WERI-Rb-1 (cell line): Measurements from ENCODE around the gene PROC.

Experiments used
- DNase-seq: peaks from one replicate; pipeline ENCODE4 v3.0.0-alpha.2; 2020
- H3K27ac ChIP-seq: fragments of 250-450 bp; sonication (Bioruptor Pico); 2 replicates; pipeline ENCODE4 v1.5.1; 2020; ENCODE audit warnings: mild to moderate bottlenecking, moderate library complexity
- H3K27me3 ChIP-seq: fragments of 250-450 bp; sonication (Bioruptor Pico); 2 replicates; pipeline ENCODE4 v1.5.1; 2021; ENCODE audit warnings: mild to moderate bottlenecking, low read depth, moderate library complexity; ENCODE audit not compliant: insufficient read depth, severe bottlenecking
- H3K36me3 ChIP-seq: fragments of 250-450 bp; sonication (Bioruptor Pico); 2 replicates; pipeline ENCODE4 v1.5.1; 2020; ENCODE audit warnings: mild to moderate bottlenecking, moderate library complexity
- H3K4me3 ChIP-seq: 2 replicates; pipeline ENCODE4 v1.5.1; 2011; ENCODE audit warnings: low read depth, mild to moderate bottlenecking, control low read depth, low read length
- H3K9me3 ChIP-seq: fragments of 250-450 bp; sonication (Bioruptor Pico); 2 replicates; pipeline ENCODE4 v1.5.1; 2021; ENCODE audit warnings: mild to moderate bottlenecking, moderate library complexity; ENCODE audit not compliant: severe bottlenecking
- TF ChIP-seq, protein P1 (sequence below): IDR thresholded peaks from 2 replicates; pipeline ENCODE4 v1.5.1; 2011; ENCODE audit warnings: low read depth, mild to moderate bottlenecking, control low read depth, inconsistent platforms, low read length

Gene PROC

DNA sequence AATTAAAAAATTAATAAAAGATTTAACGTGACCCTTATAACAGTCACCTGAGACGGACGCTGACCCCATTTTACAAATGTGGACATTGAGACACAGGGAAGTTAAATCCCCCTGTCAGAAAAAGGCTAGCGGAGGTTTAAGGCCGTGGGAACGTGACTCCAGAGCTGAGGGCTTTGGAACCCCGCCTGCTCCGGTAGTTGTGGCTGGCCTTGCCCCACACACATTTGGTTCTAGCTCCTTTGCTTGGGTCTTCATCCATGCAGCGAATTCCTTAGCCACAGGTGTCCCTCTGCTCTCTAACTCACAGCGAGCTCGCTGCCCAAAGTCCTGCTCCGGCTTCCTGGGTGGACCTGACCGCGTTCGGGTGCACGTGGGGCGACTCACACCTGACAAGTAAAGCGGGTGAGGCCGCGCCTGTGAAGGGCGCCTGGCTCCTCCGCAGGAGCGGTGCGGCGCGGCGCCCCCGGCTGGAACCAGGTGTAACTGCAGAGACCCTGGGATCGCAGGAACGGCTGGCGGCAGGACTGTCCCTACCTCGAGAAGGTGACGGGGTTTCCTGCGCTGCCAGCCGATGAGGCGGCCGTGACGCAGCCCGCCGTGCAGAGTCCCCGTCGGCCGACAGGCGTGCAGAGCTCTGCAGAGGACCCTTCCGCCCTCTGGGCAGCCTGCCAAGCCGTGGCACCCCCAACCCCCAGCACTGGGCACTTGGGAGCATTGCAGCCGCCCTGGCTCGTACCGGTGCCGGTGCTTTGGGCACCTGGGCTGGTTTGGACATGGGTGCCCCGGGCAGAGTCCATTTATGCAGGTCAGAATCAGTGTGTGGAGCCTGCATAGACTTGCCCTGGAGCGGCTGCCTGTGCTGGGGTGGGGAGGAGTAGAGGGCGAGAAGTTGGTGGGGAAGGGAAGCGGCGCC lies 2.4 kb upstream of the PROC start:
- Histone ChIP-seq H3K27me3 (peaks cover 6% of the 10 kb centered on the region), H3K4me3 (peak overlapping the region; percentile 46), H3K9me3 (peaks cover 5% of the 10 kb centered on the region), H3K36me3 (no peaks in the 10 kb centered on the region; the same call in 1 of the 2 replicates), H3K27ac (no peak overlapping the region)
- peak; percentile 86 for DNase-seq
- TF ChIP-seq, protein P1, sequence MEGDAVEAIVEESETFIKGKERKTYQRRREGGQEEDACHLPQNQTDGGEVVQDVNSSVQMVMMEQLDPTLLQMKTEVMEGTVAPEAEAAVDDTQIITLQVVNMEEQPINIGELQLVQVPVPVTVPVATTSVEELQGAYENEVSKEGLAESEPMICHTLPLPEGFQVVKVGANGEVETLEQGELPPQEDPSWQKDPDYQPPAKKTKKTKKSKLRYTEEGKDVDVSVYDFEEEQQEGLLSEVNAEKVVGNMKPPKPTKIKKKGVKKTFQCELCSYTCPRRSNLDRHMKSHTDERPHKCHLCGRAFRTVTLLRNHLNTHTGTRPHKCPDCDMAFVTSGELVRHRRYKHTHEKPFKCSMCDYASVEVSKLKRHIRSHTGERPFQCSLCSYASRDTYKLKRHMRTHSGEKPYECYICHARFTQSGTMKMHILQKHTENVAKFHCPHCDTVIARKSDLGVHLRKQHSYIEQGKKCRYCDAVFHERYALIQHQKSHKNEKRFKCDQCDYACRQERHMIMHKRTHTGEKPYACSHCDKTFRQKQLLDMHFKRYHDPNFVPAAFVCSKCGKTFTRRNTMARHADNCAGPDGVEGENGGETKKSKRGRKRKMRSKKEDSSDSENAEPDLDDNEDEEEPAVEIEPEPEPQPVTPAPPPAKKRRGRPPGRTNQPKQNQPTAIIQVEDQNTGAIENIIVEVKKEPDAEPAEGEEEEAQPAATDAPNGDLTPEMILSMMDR: peak; percentile 88

DNA sequence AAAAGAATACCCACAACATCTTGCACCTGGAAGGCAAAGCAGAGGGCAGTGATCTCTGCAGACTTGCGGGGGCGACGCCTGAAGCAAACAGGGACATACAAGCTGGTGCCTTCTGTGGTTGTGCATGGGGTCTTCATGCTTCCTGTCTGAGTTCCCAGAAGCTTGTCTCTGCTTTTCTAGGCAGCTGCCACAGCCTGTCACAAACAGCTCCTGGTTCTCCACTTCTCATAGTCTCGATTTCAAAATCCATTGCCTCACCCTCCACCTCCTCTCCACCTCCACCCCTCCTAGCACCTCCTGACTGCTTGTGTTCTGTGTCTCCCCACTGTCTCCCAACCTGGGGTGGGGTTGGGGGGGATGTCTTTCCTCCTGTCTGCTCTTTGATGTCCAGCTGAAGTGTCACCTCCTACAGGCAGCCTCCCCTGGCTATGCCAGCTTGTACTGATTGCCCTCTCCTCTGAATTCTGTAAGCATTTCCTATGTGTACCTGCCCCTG lies 1.7 kb upstream of the PROC start:
- Histone ChIP-seq H3K27ac (no peak overlapping the region), H3K9me3 (peaks cover 5% of the 10 kb centered on the region), H3K4me3 (peak overlapping the region; percentile 46), H3K36me3 (no peaks in the 10 kb centered on the region; the same call in 1 of the 2 replicates), H3K27me3 (peaks cover 6% of the 10 kb centered on the region)
- TF ChIP-seq, protein P1: no peak
- no peak for DNase-seq

DNA sequence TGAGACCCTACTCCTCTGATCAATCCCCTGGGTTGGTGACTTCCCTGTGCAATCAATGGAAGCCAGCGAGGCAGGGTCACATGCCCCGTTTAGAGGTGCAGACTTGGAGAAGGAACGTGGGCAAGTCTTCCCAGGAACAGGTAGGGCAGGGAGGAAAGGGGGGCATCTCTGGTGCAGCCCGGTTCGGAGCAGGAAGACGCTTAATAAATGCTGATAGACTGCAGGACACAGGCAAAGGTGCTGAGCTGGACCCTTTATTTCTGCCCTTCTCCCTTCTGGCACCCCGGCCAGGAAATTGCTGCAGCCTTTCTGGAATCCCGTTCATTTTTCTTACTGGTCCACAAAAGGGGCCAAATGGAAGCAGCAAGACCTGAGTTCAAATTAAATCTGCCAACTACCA lies 821 bp upstream of the PROC start:
- TF ChIP-seq, protein P1: no peak
- no peak for DNase-seq
- H3K4me3 ChIP-seq: no peak overlapping the region
- peaks cover 5% of the 10 kb centered on the region for H3K9me3 ChIP-seq
- no peak overlapping the region for H3K27ac ChIP-seq
- H3K27me3 ChIP-seq: peaks cover 6% of the 10 kb centered on the region
- H3K36me3 ChIP-seq: no peaks in the 10 kb centered on the region; the same call in 1 of the 2 replicates

DNA sequence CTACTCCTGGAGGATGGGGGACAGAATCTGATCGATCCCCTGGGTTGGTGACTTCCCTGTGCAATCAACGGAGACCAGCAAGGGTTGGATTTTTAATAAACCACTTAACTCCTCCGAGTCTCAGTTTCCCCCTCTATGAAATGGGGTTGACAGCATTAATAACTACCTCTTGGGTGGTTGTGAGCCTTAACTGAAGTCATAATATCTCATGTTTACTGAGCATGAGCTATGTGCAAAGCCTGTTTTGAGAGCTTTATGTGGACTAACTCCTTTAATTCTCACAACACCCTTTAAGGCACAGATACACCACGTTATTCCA lies 844 bp downstream of the PROC start:
- DNase-seq: no peak
- no peak overlapping the region for H3K27ac ChIP-seq
- H3K27me3 ChIP-seq: peaks cover 10% of the 10 kb centered on the region

DNA sequence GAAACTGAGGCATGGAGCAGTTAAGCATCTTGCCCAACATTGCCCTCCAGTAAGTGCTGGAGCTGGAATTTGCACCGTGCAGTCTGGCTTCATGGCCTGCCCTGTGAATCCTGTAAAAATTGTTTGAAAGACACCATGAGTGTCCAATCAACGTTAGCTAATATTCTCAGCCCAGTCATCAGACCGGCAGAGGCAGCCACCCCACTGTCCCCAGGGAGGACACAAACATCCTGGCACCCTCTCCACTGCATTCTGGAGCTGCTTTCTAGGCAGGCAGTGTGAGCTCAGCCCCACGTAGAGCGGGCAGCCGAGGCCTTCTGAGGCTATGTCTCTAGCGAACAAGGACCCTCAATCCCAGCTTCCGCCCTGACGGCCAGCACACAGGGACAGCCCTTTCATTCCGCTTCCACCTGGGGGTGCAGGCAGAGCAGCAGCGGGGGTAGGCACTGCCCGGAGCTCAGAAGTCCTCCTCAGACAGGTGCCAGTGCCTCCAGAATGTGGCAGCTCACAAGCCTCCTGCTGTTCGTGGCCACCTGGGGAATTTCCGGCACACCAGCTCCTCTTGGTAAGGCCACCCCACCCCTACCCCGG lies 1.3 kb downstream of the PROC start:
- no peak overlapping the region for H3K4me3 ChIP-seq
- H3K36me3 ChIP-seq: no peaks in the 10 kb centered on the region
- peaks cover 10% of the 10 kb centered on the region for H3K27me3 ChIP-seq
- no peaks in the 10 kb centered on the region for H3K9me3 ChIP-seq
- DNase-seq: no peak
- H3K27ac ChIP-seq: no peak overlapping the region
- TF ChIP-seq, protein P1: no peak

More for the DNA sequence above, 844 bp downstream of the PROC start:
- TF ChIP-seq, protein P1: no peak
- H3K36me3 ChIP-seq: no peaks in the 10 kb centered on the region
- no peaks in the 10 kb centered on the region for H3K9me3 ChIP-seq
- no peak overlapping the region for H3K4me3 ChIP-seq
